Measurements from ENCODE around the gene COX6B2. TPM values are rescaled to one million over a fixed set of nuclear protein-coding genes. Genes with fewer than 3 reads are reported as not detected.
A peak's percentile ranks its signal among the peaks of the same experiment; 100 is the strongest.
"Not testable (repeated sequence)": the region's sequence is repeated elsewhere in the genome, so short reads cannot be mapped to it uniquely, and the experiment has no call there.

COX6B2 gene, protein sequence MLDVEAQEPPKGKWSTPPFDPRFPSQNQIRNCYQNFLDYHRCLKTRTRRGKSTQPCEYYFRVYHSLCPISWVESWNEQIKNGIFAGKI
- total RNA-seq, result not detected
- long read RNA-seq, result 0 reads

DNA sequence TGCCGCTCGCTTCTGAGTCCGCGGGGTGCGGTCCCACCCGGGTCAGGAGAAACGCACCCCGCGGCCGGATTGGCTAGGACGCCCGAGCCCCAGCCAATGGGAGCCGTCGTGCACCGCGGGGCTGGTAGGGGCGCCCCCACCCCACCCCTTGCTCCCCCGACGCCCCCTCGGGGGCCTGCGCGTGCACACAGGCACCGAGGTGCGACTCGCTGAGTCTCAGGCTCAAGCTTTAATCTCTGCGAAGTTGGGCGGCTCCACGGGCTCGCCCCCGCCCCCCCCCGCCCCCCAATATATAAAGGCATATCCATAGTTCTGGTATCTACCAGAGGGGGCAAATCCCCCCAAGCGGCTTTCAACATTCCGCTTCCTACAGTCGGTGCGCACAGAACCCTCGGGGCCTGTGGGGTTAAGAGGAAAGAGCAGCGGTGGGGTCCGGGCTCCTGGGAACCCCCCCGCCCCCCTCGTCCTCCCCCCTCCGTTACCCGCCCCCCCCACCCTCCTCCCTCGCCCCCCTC lies at the start of gene COX6B2:
Gene COX6B2 (minus strand): TSS at position 22 of the 515 bp plus-strand sequence. CDS start 198 bp downstream, outside the sequence.
- H3K27ac ChIP-seq (replicated peaks), result no peak within 1 kb of the TSS
- intact Hi-C loops (cut with micrococcal nuclease), result no loop called here
- H3K9me3 ChIP-seq (replicated peaks), result no peaks in the 10 kb centered on the region
- no peak for DNase-seq
- H3K27me3 ChIP-seq (ENCODE audit: low read depth), result peaks cover 97% of the 10 kb centered on the region
- TF ChIP-seq, protein P1, sequence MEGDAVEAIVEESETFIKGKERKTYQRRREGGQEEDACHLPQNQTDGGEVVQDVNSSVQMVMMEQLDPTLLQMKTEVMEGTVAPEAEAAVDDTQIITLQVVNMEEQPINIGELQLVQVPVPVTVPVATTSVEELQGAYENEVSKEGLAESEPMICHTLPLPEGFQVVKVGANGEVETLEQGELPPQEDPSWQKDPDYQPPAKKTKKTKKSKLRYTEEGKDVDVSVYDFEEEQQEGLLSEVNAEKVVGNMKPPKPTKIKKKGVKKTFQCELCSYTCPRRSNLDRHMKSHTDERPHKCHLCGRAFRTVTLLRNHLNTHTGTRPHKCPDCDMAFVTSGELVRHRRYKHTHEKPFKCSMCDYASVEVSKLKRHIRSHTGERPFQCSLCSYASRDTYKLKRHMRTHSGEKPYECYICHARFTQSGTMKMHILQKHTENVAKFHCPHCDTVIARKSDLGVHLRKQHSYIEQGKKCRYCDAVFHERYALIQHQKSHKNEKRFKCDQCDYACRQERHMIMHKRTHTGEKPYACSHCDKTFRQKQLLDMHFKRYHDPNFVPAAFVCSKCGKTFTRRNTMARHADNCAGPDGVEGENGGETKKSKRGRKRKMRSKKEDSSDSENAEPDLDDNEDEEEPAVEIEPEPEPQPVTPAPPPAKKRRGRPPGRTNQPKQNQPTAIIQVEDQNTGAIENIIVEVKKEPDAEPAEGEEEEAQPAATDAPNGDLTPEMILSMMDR (IDR thresholded peaks at IDR 0.05; ENCODE audit: borderline replicate concordance), result no peak
- no peaks in the 10 kb centered on the region for H3K36me3 ChIP-seq
- peaks cover 19% of the 10 kb centered on the region for H3K4me1 ChIP-seq
- H3K4me3 ChIP-seq, result peak within 1 kb of the TSS; percentile 61

DNA sequence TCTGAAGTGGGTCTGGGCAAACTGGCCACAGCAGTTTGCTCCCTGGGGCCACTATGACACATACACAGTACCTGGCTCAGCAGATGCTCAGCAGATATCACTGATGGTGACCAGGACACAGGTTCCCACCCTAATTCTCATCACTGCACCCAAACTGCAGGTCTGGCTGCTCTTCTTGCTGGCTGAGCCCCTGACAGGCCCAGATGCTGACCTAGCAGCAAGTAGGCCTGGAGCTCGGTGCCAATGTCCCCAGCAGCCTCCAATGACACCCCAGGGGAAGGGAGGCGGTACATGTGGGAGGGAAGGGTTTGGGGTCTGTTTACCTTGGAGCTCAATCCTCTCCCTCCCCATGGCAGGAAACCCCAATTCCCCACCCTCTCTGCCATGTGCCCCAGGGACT lies 48.0 kb upstream of the COX6B2 start:
- Histone ChIP-seq H3K27ac (replicated peaks) (no peak overlapping the region), H3K27me3 (ENCODE audit: low read depth) (no peaks in the 10 kb centered on the region), H3K36me3 (peaks cover 42% of the 10 kb centered on the region), H3K4me3 (no peak overlapping the region), H3K4me1 (peaks cover 21% of the 10 kb centered on the region), H3K9me3 (replicated peaks) (no peaks in the 10 kb centered on the region)
- intact Hi-C loops (cut with micrococcal nuclease), result no loop called here
- TF ChIP-seq, protein P1 (IDR thresholded peaks at IDR 0.05; ENCODE audit: borderline replicate concordance), result no peak
- no peak for DNase-seq

DNA sequence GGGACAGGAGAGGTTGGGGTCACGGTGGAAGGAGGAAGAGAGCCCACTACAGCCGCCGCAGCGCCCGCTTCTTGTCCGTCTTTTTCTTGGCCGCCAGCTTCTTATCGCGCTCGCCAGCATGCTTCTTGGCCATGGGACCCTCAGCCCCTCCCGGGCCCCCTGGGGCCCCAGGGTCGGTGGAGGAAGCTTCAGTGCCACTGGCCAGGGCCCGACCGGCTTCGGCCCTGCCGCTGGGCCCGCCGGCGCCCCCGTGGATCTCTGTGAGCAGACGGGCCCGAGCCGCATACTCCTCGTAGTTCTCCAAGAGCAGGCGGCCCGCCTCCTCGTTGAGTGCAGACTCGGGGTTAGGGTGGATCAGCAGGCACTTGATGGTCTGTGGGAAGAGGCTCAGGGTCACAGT lies 46.9 kb upstream of the COX6B2 start:
- intact Hi-C loops (cut with micrococcal nuclease); DNase-seq; H3K27me3 ChIP-seq (ENCODE audit: low read depth); H3K4me1 ChIP-seq; H3K9me3 ChIP-seq (replicated peaks); H3K27ac ChIP-seq (replicated peaks); H3K4me3 ChIP-seq: not testable (repeated sequence)
- H3K36me3 ChIP-seq, result peaks cover 42% of the 10 kb centered on the region

DNA sequence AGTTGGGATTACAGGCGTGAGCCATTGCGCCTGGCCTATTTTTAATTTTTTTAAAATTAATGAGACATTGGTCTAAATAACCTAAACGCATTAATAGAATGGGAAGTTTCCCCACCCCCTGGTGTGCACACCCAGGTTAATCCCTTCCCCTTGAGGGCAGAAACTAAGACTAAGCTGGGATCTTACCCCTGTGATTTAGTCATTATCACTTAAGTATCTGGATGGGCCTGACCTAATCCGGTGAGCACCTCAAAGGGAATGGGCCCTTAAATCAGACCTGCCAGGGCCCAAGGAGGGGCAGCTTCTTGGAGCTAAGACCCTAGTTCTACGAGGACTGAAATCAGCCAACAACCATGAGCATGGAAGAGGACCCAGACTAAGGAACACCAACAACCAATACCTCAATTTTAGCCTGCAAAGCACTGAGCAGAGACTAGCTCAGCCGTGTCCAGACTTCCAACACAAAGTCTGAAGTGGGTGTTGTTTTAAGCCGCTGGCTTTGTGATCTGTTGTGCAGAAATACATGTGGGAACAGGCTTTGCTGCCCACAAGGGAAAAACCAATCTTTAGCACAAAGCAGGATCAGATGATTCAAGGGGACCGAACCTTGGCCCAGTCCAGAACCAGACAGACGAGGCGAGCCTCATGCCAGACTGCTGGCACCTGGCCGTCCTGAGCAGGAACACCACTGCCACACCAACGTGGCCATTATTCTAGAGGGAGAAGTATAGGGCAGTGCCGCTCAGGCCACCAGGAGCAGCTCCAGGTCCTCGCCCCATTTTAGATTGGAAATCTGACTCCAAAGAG lies 46.0 kb upstream of the COX6B2 start:
- DNase-seq, result no peak

DNA sequence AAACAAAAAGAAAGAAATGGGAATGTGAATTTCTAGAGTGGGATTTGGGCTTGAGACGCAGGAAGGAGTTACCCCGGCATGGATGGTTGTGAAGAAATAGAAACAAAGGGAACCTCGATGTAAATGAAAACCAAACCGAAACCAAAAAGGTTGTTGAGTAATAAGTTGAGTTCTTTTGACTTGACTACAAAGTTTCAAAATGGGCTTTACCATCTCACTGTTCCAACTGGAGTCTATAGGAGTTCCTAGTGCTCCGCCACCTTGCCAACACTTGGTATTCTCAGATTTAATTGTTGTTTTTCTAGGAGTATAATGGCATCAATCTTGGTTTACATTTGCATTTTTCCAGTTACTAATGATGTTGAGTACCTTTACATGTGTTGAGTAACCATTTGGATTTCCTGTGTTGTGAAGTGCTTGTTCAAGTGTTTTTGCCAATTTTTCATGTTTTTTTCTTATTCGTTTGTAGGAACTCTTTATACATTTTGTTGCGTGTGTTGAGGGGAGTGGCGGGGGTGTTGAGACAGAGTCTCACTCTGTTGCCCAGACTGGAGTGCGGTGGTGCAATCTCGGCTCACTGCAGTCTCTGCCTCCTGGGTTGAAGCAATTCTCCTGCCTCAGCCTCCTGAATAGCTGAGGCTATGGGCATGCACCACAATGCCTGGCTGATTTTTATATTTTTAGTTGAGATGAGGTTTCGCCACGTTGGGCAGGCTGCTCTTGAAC lies 43.8 kb upstream of the COX6B2 start:
- H3K4me3 ChIP-seq, result no peak overlapping the region
- no peaks in the 10 kb centered on the region for H3K27me3 ChIP-seq (ENCODE audit: low read depth)
- no peaks in the 10 kb centered on the region for H3K4me1 ChIP-seq
- DNase-seq, result no peak
- H3K9me3 ChIP-seq (replicated peaks), result no peaks in the 10 kb centered on the region
- intact Hi-C loops (cut with micrococcal nuclease), result no loop called here
- peaks cover 27% of the 10 kb centered on the region for H3K36me3 ChIP-seq
- no peak overlapping the region for H3K27ac ChIP-seq (replicated peaks)
- TF ChIP-seq, protein P1 (IDR thresholded peaks at IDR 0.05; ENCODE audit: borderline replicate concordance), result no peak

More for the DNA sequence above, 46.0 kb upstream of the COX6B2 start:
- H3K27ac ChIP-seq (replicated peaks), result no peak overlapping the region
- H3K4me3 ChIP-seq, result no peak overlapping the region
- H3K4me1 ChIP-seq, result peaks cover under 1% of the 10 kb centered on the region
- no peaks in the 10 kb centered on the region for H3K9me3 ChIP-seq (replicated peaks)
- intact Hi-C loops (cut with micrococcal nuclease), result no loop called here
- TF ChIP-seq, protein P1 (IDR thresholded peaks at IDR 0.05; ENCODE audit: borderline replicate concordance), result no peak
- H3K27me3 ChIP-seq (ENCODE audit: low read depth), result no peaks in the 10 kb centered on the region
- peaks cover 38% of the 10 kb centered on the region for H3K36me3 ChIP-seq

All from left ventricle myocardium inferior (tissue), 1 donor.